Gastroesophageal sphincter (tissue), 4 donors: ENCODE data around the gene TTC23. TPM values are rescaled to one million over a fixed set of nuclear protein-coding genes. Genes with fewer than 3 reads are reported as not detected.

ENCODE experiments used
- ATAC-seq: fragments of 150-250 bp; one replicate; pipeline ENCODE4 v1.9.1; 2016; ENCODE audit warnings: mild to moderate bottlenecking, moderate library complexity
- H3K27ac ChIP-seq, 4 donors: fragments of 200-600 bp; sonication (generic) in 3 of 4; 1 replicate in 3 of 4; 2 replicates in 1 of 4; pipeline ENCODE4 v1.5.1; 2016 to 2019
- H3K27me3 ChIP-seq: fragments of 200-600 bp; sonication (generic); one replicate; pipeline ENCODE4 v1.5.1; 2019
- H3K36me3 ChIP-seq, 2 donors: fragments of 200-600 bp; sonication (generic); one replicate each; pipeline ENCODE4 v1.5.1; 2019; ENCODE audit warnings: control low read depth in 1 of 2
- H3K4me1 ChIP-seq, 3 donors: fragments of 200-600 bp; sonication (generic); 1 replicate in 2 of 3; 2 replicates in 1 of 3; pipeline ENCODE4 v1.5.1; 2016 to 2019; ENCODE audit warnings: control low read depth in 2 of 3
- H3K4me3 ChIP-seq, 2 donors: fragments of 200-600 bp; sonication (generic); one replicate each; pipeline ENCODE4 v1.5.1; 2019; ENCODE audit warnings: mild to moderate bottlenecking in 1 of 2, moderate library complexity in 1 of 2
- H3K9me3 ChIP-seq, 3 donors: fragments of 200-600 bp; sonication (generic); one replicate each; pipeline ENCODE4 v1.5.1; 2017 to 2019; ENCODE audit warnings: control low read depth in 2 of 3
- CTCF ChIP-seq, 4 experiments: fragments of 200-600 bp in 2 of 4; fragments of 450-650 bp in 2 of 4; sonication (generic) in 1 of 4; IDR thresholded peaks; one replicate each; pipeline ENCODE4 v1.5.1; 2017 to 2019; ENCODE audit warnings: antibody characterized with exemption in 4 of 4, mild to moderate bottlenecking in 2 of 4, moderate library complexity in 2 of 4
- EP300 ChIP-seq: sonication (generic); formaldehyde crosslinking; IDR thresholded peaks from one replicate; pipeline ENCODE4 v1.6.1; 2017; ENCODE audit warnings: antibody characterized with exemption, mild to moderate bottlenecking
- POLR2A ChIP-seq, 2 donors: fragments of 450-650 bp; IDR thresholded peaks; one replicate each; pipeline ENCODE4 v1.6.1; 2017; ENCODE audit warnings: antibody characterized with exemption in 2 of 2, mild to moderate bottlenecking in 2 of 2, moderate library complexity in 1 of 2
- POLR2AphosphoS5 ChIP-seq: sonication (generic); formaldehyde crosslinking; IDR thresholded peaks from one replicate; pipeline ENCODE4 v1.6.1; 2017; ENCODE audit warnings: antibody characterized with exemption
- WGBS, 2 donors: methylation state at CpG; one replicate each; pipeline ENCODE4 v1.1.5; 2018; ENCODE audit warnings: low coverage in 1 of 2; 5-methylcytosine and 5-hydroxymethylcytosine counted together
- total RNA-seq, 4 donors: library from RNA; depleted of rRNA; stranded (reverse); fragments of >200 nt; gene quantifications; one replicate each; pipeline ENCODE4 v1.1.0, GENCODE V29; 2016

Gene TTC23
- total RNA-seq, 4 donors from 2014 or later: 13.7 to 33.3 (median 20.0) TPM

- H3K36me3 ChIP-seq: peaks cover 0 to 40% of the 10 kb centered on the region in 2 donors
Observed at GRCh38 chr15:99110581-99111320, 138.6 kb downstream of the TTC23 start.

GRCh38 chr15:99110093-99110492 is 139.3 kb downstream of the TTC23 start:
- Histone ChIP-seq H3K36me3 (peaks cover 0 to 36% of the 10 kb centered on the region in 2 donors), H3K27me3 (no peaks in the 10 kb centered on the region), H3K4me3 (peak overlapping the region; percentile 50 to 91), H3K9me3 (no peaks in the 10 kb centered on the region), H3K27ac (peak overlapping the region; percentile 80 to 98 (median 98)), H3K4me1 (peaks cover 0 to 86% (median 6%) of the 10 kb centered on the region in 3 donors)
- WGBS, 2 donors: 32 to 42% methylated on average over 11 of the region's 12 CpGs
- no peak for TF ChIP-seq CTCF (IDR thresholded peaks at IDR 0.05)
- no peak for TF ChIP-seq EP300
- peak; percentile 17 for TF ChIP-seq POLR2AphosphoS5
- no peak for TF ChIP-seq POLR2A (IDR thresholded peaks at IDR 0.05)
- ATAC-seq: no peak

More at GRCh38 chr15:99110581-99111320, 138.6 kb downstream of the TTC23 start:
- Histone ChIP-seq H3K4me3 (peak overlapping the region; percentile 50 to 91), H3K27me3 (no peaks in the 10 kb centered on the region), H3K9me3 (no peaks in the 10 kb centered on the region), H3K4me1 (peaks cover 0 to 87% (median 6%) of the 10 kb centered on the region in 3 donors), H3K27ac (peak overlapping the region; percentile 80 to 98 (median 98))
- peak; percentile 26 for ATAC-seq
- WGBS, 2 donors: 12 to 20% methylated on average over 4 to 8 of the region's 8 CpGs
- TF ChIP-seq EP300 (no peak), POLR2AphosphoS5 (peak; percentile 77), POLR2A (IDR thresholded peaks at IDR 0.05) (peak; percentile 28 to 33), CTCF (IDR thresholded peaks at IDR 0.05) (no peak)

- H3K9me3 ChIP-seq: no peaks in the 10 kb centered on the region
- H3K4me3 ChIP-seq: peak overlapping the region; percentile 50 to 91
- peaks cover 0 to 31% of the 10 kb centered on the region in 2 donors for H3K36me3 ChIP-seq
- ATAC-seq: no peak
- no peaks in the 10 kb centered on the region for H3K27me3 ChIP-seq
- 20 to 46% methylated on average over 5 to 8 of the region's 10 CpGs for WGBS, 2 donors
- H3K4me1 ChIP-seq: peaks cover 0 to 86% (median 3%) of the 10 kb centered on the region in 3 donors
- H3K27ac ChIP-seq: peak overlapping the region; percentile 80 to 98 (median 98)
- TF ChIP-seq EP300: no peak
- peak; percentile 18 for TF ChIP-seq POLR2AphosphoS5
Observed at GRCh38 chr15:99109555-99110021, 139.8 kb downstream of the TTC23 start.

GRCh38 chr15:99108993-99109392 is 140.4 kb downstream of the TTC23 start:
- ATAC-seq: no peak
- H3K27ac ChIP-seq: peak overlapping the region; percentile 80 to 98 (median 98)

More at GRCh38 chr15:99108993-99109392, 140.4 kb downstream of the TTC23 start:
- Histone ChIP-seq H3K27me3 (no peaks in the 10 kb centered on the region), H3K4me3 (peak overlapping the region; percentile 50 to 91), H3K36me3 (peaks cover 0 to 25% of the 10 kb centered on the region in 2 donors), H3K9me3 (no peaks in the 10 kb centered on the region), H3K4me1 (peaks cover 0 to 81% (median 3%) of the 10 kb centered on the region in 3 donors)
- TF ChIP-seq POLR2AphosphoS5 (no peak), EP300 (no peak), CTCF (IDR thresholded peaks at IDR 0.05) (no peak), POLR2A (IDR thresholded peaks at IDR 0.05) (no peak)
- 53 to 57% methylated on average over 1 to 2 of the region's 5 CpGs for WGBS, 2 donors
